Ascending aorta (tissue), 2 donors: ENCODE measurements around the gene SMCHD1. TPM values are rescaled to one million over a fixed set of nuclear protein-coding genes. Genes with fewer than 3 reads are reported as not detected.

Source experiments
- DNase-seq, 2 donors: peaks; one replicate each; pipeline ENCODE4 v3.0.0-alpha.2; 2019; ENCODE audit warnings: low spot score in 2 of 2
- H3K27ac ChIP-seq, 2 donors: fragments of 200-600 bp; sonication (generic); one replicate each; pipeline ENCODE4 v1.5.1; 2016 to 2017; ENCODE audit warnings: mild to moderate bottlenecking in 1 of 2
- H3K27me3 ChIP-seq: fragments of 200-600 bp; sonication (generic); one replicate; pipeline ENCODE4 v1.5.1; 2017
- H3K36me3 ChIP-seq, 2 donors: fragments of 200-600 bp; sonication (generic); one replicate each; pipeline ENCODE4 v1.5.1; 2016
- H3K4me1 ChIP-seq, 2 donors: fragments of 200-600 bp; sonication (generic); one replicate each; pipeline ENCODE4 v1.5.1; 2016 to 2017; ENCODE audit warnings: mild to moderate bottlenecking in 1 of 2
- H3K4me3 ChIP-seq, 2 donors: fragments of 200-600 bp; sonication (generic); one replicate each; pipeline ENCODE4 v1.5.1; 2016 to 2017; ENCODE audit warnings: mild to moderate bottlenecking in 1 of 2
- H3K9me3 ChIP-seq, 2 donors: fragments of 200-600 bp; sonication (generic); one replicate each; pipeline ENCODE4 v1.5.1; 2016
- CTCF ChIP-seq, 3 experiments: fragments of 200-600 bp in 2 of 3; fragments of 450-650 bp in 1 of 3; sonication (generic) in 2 of 3; IDR thresholded peaks; one replicate each; pipeline ENCODE4 v1.5.1; 2016 to 2019; ENCODE audit warnings: antibody characterized with exemption in 3 of 3, mild to moderate bottlenecking in 1 of 3, moderate library complexity in 1 of 3
- intact Hi-C: fragments of 100-400 bp; cut with DNase I; formaldehyde crosslinking; loops from one replicate; pipeline ENCODE4 v1.15.1; 2023
- total RNA-seq: library from RNA; depleted of rRNA; stranded (reverse); fragments of >200 nt; gene quantifications from one replicate; pipeline ENCODE4 v1.1.0, GENCODE V29; 2016

Gene SMCHD1
- total RNA-seq, 1 donor from 2014 or later: 29.2 TPM

GRCh38 chr18:2654169-2654927 is 1.2 kb upstream of the SMCHD1 start:
- H3K4me3 ChIP-seq: peak overlapping the region; percentile 83 to 95
- no peaks in the 10 kb centered on the region for H3K36me3 ChIP-seq
- peak overlapping the region; percentile 97 to 98 for H3K27ac ChIP-seq
- TF ChIP-seq CTCF (IDR thresholded peaks at IDR 0.05): no peak
- H3K4me1 ChIP-seq: peaks cover 3 to 21% of the 10 kb centered on the region in 2 donors
- intact Hi-C loops: no loop called here
- no peak for DNase-seq
- H3K27me3 ChIP-seq: no peaks in the 10 kb centered on the region
- no peaks in the 10 kb centered on the region for H3K9me3 ChIP-seq

GRCh38 chr18:2654928-2655177 is 673 bp upstream of the SMCHD1 start:
- intact Hi-C loops: loop anchor here (1.0 to 5.0 kb wide), 5 partner anchors 84 to 1943 kb away; partner anchors contain the start of genes ENOSF1, METTL4, MYL12A and NDC80
- no peak for DNase-seq
- Histone ChIP-seq H3K36me3 (no peaks in the 10 kb centered on the region), H3K4me3 (peak overlapping the region; percentile 83 to 95), H3K9me3 (no peaks in the 10 kb centered on the region), H3K4me1 (peaks cover 3 to 25% of the 10 kb centered on the region in 2 donors), H3K27me3 (no peaks in the 10 kb centered on the region), H3K27ac (peak overlapping the region; percentile 97 to 98)
- no peak for TF ChIP-seq CTCF (IDR thresholded peaks at IDR 0.05)

- Histone ChIP-seq H3K27ac (peak overlapping the region; percentile 97 to 98), H3K27me3 (no peaks in the 10 kb centered on the region), H3K4me1 (peaks cover 3 to 27% of the 10 kb centered on the region in 2 donors), H3K4me3 (peak overlapping the region; percentile 83 to 95), H3K9me3 (no peaks in the 10 kb centered on the region), H3K36me3 (no peaks in the 10 kb centered on the region)
- intact Hi-C loops: loop anchor here (1.0 to 5.0 kb wide), 5 partner anchors 85 to 1944 kb away; partner anchors contain the start of genes ENOSF1, METTL4, MYL12A and NDC80
- no peak for DNase-seq
- TF ChIP-seq CTCF (IDR thresholded peaks at IDR 0.05): no peak
Measured at GRCh38 chr18:2655954-2656236, 369 bp downstream of the SMCHD1 start.

- no peak for TF ChIP-seq CTCF (IDR thresholded peaks at IDR 0.05)
- H3K27me3 ChIP-seq: no peaks in the 10 kb centered on the region
- peaks cover 3 to 27% of the 10 kb centered on the region in 2 donors for H3K4me1 ChIP-seq
- intact Hi-C loops: loop anchor here (5.0 kb wide), 3 partner anchors 201 to 1944 kb away; partner anchors contain the start of gene ENOSF1
- H3K27ac ChIP-seq: peak overlapping the region; percentile 97 to 98
- H3K9me3 ChIP-seq: no peaks in the 10 kb centered on the region
- H3K36me3 ChIP-seq: no peaks in the 10 kb centered on the region
- peak in 1 of 2 donors; percentile 80 for DNase-seq
- peak overlapping the region; percentile 83 to 95 for H3K4me3 ChIP-seq
Measured at GRCh38 chr18:2656237-2656980, 883 bp downstream of the SMCHD1 start.

GRCh38 chr18:2656981-2657512 is 1.5 kb downstream of the SMCHD1 start:
- Histone ChIP-seq H3K4me3 (peak overlapping the region; percentile 83 to 95), H3K36me3 (no peaks in the 10 kb centered on the region), H3K4me1 (peaks cover 3 to 27% of the 10 kb centered on the region in 2 donors), H3K9me3 (no peaks in the 10 kb centered on the region), H3K27me3 (no peaks in the 10 kb centered on the region), H3K27ac (peak overlapping the region; percentile 97 to 98)
- no peak for TF ChIP-seq CTCF (IDR thresholded peaks at IDR 0.05)
- no peak for DNase-seq
- intact Hi-C loops: loop anchor here (5.0 kb wide), 3 partner anchors 200 to 1945 kb away; partner anchors contain the start of gene ENOSF1
